Measurements from ENCODE around the gene SLC2A13.

GRCh38 chr12:40117818-40118217 is 11.9 kb upstream of the SLC2A13 start:
- TF ChIP-seq CTCF (IDR thresholded peaks at IDR 0.05) (no peak), POLR2A (IDR thresholded peaks at IDR 0.05) (no peak), POLR2AphosphoS5 (IDR thresholded peaks at IDR 0.05; ENCODE audit: insufficient read depth in 1 of 2, low read depth in 1 of 2) (no peak)

All from vagina (tissue), 2 donors.